HEK293 (cell line): ENCODE measurements around the gene HMGA1.

Source experiments
- GLI2 ChIP-seq: fragments of 450-650 bp; formaldehyde crosslinking; IDR thresholded peaks from 2 replicates; pipeline ENCODE4; 2017; ENCODE audit warnings: missing biosample characterization, missing genetic modification characterization, low read depth, borderline replicate concordance
- GLIS2 ChIP-seq: fragments of 450-650 bp; formaldehyde crosslinking; IDR thresholded peaks from 2 replicates; pipeline ENCODE4 v1.5.1; 2016; ENCODE audit warnings: missing biosample characterization, missing genetic modification characterization
- SCRT2 ChIP-seq: fragments of 450-650 bp; formaldehyde crosslinking; IDR thresholded peaks from 2 replicates; pipeline ENCODE4 v1.5.1; 2016; ENCODE audit warnings: missing biosample characterization, missing genetic modification characterization
- SP7 ChIP-seq: fragments of 450-650 bp; formaldehyde crosslinking; IDR thresholded peaks from 2 replicates; pipeline ENCODE4 v1.5.1; 2016; ENCODE audit warnings: missing biosample characterization, missing genetic modification characterization
- WT1 ChIP-seq: fragments of 450-650 bp; formaldehyde crosslinking; IDR thresholded peaks from 2 replicates; pipeline ENCODE4 v1.5.1; 2016; ENCODE audit warnings: missing biosample characterization, missing genetic modification characterization
- YY1 ChIP-seq: fragments of 450-650 bp; formaldehyde crosslinking; IDR thresholded peaks from 2 replicates; pipeline ENCODE4 v1.5.1; 2018; ENCODE audit warnings: missing biosample characterization, missing genetic modification characterization
- ZFHX2 ChIP-seq: fragments of 450-650 bp; formaldehyde crosslinking; conservative IDR thresholded peaks from 2 replicates; pipeline ENCODE4 v1.5.1; 2016; ENCODE audit warnings: missing biosample characterization, missing genetic modification characterization
- ZIC2 ChIP-seq: fragments of 450-650 bp; formaldehyde crosslinking; IDR thresholded peaks from 2 replicates; pipeline ENCODE4 v1.5.1; 2016; ENCODE audit warnings: missing biosample characterization, missing genetic modification characterization
- ZNF211 ChIP-seq: fragments of 450-650 bp; formaldehyde crosslinking; IDR thresholded peaks from 2 replicates; pipeline ENCODE4 v1.5.1; 2016; ENCODE audit warnings: low read depth, missing biosample characterization, missing genetic modification characterization
- ZNF311 ChIP-seq: fragments of 450-650 bp; formaldehyde crosslinking; IDR thresholded peaks from 2 replicates; pipeline ENCODE4 v1.5.1; 2017; ENCODE audit warnings: missing biosample characterization, missing genetic modification characterization, borderline replicate concordance
- ZNF324 ChIP-seq: fragments of 450-650 bp; formaldehyde crosslinking; IDR thresholded peaks from 2 replicates; pipeline ENCODE4 v1.5.1; 2016; ENCODE audit warnings: missing biosample characterization, missing genetic modification characterization
- ZNF530 ChIP-seq: fragments of 450-650 bp; formaldehyde crosslinking; IDR thresholded peaks from 2 replicates; pipeline ENCODE4 v1.5.1; 2016; ENCODE audit warnings: low read depth, missing biosample characterization, missing genetic modification characterization
- ZNF654 ChIP-seq: fragments of 450-650 bp; formaldehyde crosslinking; IDR thresholded peaks from 2 replicates; pipeline ENCODE4 v1.5.1; 2016; ENCODE audit warnings: low read depth, missing biosample characterization, missing genetic modification characterization
- ZNF747 ChIP-seq: fragments of 450-650 bp; formaldehyde crosslinking; IDR thresholded peaks from 2 replicates; pipeline ENCODE4 v1.5.1; 2016; ENCODE audit warnings: missing biosample characterization, missing genetic modification characterization
- ZNF76 ChIP-seq: fragments of 450-650 bp; formaldehyde crosslinking; IDR thresholded peaks from 2 replicates; pipeline ENCODE4; 2016; ENCODE audit warnings: low read depth, missing biosample characterization, missing genetic modification characterization, borderline replicate concordance
- TF ChIP-seq, protein P1 (sequence below): fragments of 450-650 bp; formaldehyde crosslinking; IDR thresholded peaks from 2 replicates; pipeline ENCODE4 v1.5.1; 2017; ENCODE audit warnings: missing biosample characterization, missing genetic modification characterization
- TF ChIP-seq, protein P2 (sequence below): fragments of 450-650 bp; formaldehyde crosslinking; IDR thresholded peaks from 2 replicates; pipeline ENCODE4 v1.5.1; 2016; ENCODE audit warnings: missing biosample characterization, missing genetic modification characterization
- TF ChIP-seq, protein P3 (sequence below): fragments of 450-650 bp; formaldehyde crosslinking; IDR thresholded peaks from 2 replicates; pipeline ENCODE4 v1.5.1; 2016; ENCODE audit warnings: missing biosample characterization, missing genetic modification characterization
- TF ChIP-seq, protein P4 (sequence below): fragments of 450-650 bp; formaldehyde crosslinking; IDR thresholded peaks from 2 replicates; pipeline ENCODE4 v1.5.1; 2016; ENCODE audit warnings: missing biosample characterization, missing genetic modification characterization
- TF ChIP-seq, protein P5 (sequence below): fragments of 450-650 bp; formaldehyde crosslinking; IDR thresholded peaks from 2 replicates; pipeline ENCODE4 v1.5.1; 2016; ENCODE audit warnings: missing biosample characterization, missing genetic modification characterization, low read depth
- TF ChIP-seq, protein P6 (sequence below): fragments of 450-650 bp; formaldehyde crosslinking; IDR thresholded peaks from 2 replicates; pipeline ENCODE4 v1.5.0; 2017; ENCODE audit warnings: missing biosample characterization, missing genetic modification characterization, borderline replicate concordance

The HMGA1 gene

DNA sequence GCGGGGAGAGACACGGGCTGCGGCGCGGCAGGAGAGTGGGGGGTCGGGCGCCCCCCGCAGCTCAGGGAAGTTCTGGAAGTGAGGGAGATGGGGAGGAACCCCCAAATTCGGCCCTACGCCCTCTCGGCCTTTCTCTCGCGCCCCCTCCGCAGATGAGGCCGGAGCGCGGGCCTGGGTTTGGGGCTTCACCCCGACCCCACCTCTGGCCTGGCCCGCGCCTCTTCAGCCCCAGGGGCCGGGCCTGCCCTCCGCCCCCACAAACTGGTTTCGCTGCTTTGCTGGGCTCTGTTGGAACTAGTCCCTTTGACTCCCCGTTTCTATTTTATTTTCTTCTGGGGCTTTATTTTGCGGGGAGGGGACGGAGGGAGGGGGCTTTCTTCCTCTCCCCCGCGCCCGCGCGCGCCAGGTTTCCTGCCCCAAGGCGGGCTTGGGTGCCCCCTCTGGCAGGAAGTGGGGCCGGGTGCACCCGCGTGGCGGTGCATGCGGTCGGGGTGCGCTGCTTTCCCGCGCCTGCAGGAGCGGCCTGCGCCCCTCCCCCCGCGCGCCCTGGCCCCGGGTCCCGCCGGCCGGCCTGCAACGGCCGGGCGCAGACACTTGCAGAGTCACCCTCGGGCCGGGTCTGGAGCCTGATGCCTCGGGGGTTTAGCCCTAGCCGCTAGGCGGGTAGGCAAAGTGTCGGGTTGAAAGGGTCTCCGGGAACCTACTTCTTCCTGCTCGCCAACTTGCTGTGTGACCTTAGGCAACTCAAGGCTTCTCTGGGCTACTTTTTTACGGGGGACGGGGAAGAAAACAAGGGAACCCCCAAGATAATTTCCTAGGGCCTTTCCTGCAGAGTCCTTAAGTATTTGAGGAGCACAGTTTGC is 1.3 kb downstream of the HMGA1 start (continued):
- TF ChIP-seq, protein P1, sequence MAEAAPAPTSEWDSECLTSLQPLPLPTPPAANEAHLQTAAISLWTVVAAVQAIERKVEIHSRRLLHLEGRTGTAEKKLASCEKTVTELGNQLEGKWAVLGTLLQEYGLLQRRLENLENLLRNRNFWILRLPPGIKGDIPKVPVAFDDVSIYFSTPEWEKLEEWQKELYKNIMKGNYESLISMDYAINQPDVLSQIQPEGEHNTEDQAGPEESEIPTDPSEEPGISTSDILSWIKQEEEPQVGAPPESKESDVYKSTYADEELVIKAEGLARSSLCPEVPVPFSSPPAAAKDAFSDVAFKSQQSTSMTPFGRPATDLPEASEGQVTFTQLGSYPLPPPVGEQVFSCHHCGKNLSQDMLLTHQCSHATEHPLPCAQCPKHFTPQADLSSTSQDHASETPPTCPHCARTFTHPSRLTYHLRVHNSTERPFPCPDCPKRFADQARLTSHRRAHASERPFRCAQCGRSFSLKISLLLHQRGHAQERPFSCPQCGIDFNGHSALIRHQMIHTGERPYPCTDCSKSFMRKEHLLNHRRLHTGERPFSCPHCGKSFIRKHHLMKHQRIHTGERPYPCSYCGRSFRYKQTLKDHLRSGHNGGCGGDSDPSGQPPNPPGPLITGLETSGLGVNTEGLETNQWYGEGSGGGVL (tag by site-specific recombination) = peak; percentile 74
- TF ChIP-seq SCRT2 (tag by site-specific recombination) (no peak), GLIS2 (tag by site-specific recombination) (peak; percentile 84), ZNF324 (tag by site-specific recombination) (0 out of 2 replicates have a peak, but pooled peaks have one; percentile 42), YY1 (0 out of 2 replicates have a peak, but pooled peaks have one; percentile 3), ZFHX2 (tag by site-specific recombination) (peak; percentile 57; the same call in 1 of the 2 replicates), WT1 (tag by site-specific recombination) (peak; percentile 16; the same call in 1 of the 2 replicates), SP7 (peak; percentile 34), ZNF76 (no peak), ZNF211 (tag by site-specific recombination) (no peak), ZNF747 (no peak), GLI2 (tag by site-specific recombination) (no peak), ZIC2 (tag by site-specific recombination) (peak; percentile 19), ZNF311 (tag by site-specific recombination) (no peak), ZNF530 (tag by site-specific recombination) (no peak), ZNF654 (tag by site-specific recombination) (no peak)
- TF ChIP-seq, protein P2, sequence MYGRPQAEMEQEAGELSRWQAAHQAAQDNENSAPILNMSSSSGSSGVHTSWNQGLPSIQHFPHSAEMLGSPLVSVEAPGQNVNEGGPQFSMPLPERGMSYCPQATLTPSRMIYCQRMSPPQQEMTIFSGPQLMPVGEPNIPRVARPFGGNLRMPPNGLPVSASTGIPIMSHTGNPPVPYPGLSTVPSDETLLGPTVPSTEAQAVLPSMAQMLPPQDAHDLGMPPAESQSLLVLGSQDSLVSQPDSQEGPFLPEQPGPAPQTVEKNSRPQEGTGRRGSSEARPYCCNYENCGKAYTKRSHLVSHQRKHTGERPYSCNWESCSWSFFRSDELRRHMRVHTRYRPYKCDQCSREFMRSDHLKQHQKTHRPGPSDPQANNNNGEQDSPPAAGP (tag by site-specific recombination) = no peak
- TF ChIP-seq, protein P3, sequence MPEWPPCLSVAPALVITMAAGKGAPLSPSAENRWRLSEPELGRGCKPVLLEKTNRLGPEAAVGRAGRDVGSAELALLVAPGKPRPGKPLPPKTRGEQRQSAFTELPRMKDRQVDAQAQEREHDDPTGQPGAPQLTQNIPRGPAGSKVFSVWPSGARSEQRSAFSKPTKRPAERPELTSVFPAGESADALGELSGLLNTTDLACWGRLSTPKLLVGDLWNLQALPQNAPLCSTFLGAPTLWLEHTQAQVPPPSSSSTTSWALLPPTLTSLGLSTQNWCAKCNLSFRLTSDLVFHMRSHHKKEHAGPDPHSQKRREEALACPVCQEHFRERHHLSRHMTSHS (tag by site-specific recombination) = no peak
- TF ChIP-seq, protein P4, sequence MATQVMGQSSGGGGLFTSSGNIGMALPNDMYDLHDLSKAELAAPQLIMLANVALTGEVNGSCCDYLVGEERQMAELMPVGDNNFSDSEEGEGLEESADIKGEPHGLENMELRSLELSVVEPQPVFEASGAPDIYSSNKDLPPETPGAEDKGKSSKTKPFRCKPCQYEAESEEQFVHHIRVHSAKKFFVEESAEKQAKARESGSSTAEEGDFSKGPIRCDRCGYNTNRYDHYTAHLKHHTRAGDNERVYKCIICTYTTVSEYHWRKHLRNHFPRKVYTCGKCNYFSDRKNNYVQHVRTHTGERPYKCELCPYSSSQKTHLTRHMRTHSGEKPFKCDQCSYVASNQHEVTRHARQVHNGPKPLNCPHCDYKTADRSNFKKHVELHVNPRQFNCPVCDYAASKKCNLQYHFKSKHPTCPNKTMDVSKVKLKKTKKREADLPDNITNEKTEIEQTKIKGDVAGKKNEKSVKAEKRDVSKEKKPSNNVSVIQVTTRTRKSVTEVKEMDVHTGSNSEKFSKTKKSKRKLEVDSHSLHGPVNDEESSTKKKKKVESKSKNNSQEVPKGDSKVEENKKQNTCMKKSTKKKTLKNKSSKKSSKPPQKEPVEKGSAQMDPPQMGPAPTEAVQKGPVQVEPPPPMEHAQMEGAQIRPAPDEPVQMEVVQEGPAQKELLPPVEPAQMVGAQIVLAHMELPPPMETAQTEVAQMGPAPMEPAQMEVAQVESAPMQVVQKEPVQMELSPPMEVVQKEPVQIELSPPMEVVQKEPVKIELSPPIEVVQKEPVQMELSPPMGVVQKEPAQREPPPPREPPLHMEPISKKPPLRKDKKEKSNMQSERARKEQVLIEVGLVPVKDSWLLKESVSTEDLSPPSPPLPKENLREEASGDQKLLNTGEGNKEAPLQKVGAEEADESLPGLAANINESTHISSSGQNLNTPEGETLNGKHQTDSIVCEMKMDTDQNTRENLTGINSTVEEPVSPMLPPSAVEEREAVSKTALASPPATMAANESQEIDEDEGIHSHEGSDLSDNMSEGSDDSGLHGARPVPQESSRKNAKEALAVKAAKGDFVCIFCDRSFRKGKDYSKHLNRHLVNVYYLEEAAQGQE (tag by site-specific recombination) = no peak
- TF ChIP-seq, protein P5, sequence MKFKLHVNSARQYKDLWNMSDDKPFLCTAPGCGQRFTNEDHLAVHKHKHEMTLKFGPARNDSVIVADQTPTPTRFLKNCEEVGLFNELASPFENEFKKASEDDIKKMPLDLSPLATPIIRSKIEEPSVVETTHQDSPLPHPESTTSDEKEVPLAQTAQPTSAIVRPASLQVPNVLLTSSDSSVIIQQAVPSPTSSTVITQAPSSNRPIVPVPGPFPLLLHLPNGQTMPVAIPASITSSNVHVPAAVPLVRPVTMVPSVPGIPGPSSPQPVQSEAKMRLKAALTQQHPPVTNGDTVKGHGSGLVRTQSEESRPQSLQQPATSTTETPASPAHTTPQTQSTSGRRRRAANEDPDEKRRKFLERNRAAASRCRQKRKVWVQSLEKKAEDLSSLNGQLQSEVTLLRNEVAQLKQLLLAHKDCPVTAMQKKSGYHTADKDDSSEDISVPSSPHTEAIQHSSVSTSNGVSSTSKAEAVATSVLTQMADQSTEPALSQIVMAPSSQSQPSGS (tag by site-specific recombination) = no peak
- TF ChIP-seq, protein P6, sequence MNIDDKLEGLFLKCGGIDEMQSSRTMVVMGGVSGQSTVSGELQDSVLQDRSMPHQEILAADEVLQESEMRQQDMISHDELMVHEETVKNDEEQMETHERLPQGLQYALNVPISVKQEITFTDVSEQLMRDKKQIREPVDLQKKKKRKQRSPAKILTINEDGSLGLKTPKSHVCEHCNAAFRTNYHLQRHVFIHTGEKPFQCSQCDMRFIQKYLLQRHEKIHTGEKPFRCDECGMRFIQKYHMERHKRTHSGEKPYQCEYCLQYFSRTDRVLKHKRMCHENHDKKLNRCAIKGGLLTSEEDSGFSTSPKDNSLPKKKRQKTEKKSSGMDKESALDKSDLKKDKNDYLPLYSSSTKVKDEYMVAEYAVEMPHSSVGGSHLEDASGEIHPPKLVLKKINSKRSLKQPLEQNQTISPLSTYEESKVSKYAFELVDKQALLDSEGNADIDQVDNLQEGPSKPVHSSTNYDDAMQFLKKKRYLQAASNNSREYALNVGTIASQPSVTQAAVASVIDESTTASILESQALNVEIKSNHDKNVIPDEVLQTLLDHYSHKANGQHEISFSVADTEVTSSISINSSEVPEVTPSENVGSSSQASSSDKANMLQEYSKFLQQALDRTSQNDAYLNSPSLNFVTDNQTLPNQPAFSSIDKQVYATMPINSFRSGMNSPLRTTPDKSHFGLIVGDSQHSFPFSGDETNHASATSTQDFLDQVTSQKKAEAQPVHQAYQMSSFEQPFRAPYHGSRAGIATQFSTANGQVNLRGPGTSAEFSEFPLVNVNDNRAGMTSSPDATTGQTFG (tag by site-specific recombination) = no peak
